ENCODE data around the gene DHRS4.

DHRS4 gene

GRCh38 chr14:23953464-23954278 is at the start of gene DHRS4:
TSS of gene DHRS4 (plus strand) at chr14:23953770. CDS start at chr14:23953789, 19 bp downstream.
- DNase-seq (ENCODE audit: low spot score), result peak; percentile 87
- in situ Hi-C loops (cut with MboI; ENCODE audit: low sequenced_read_pairs, unreplicated experiment), result no loop called here
- TF ChIP-seq CTCF (IDR thresholded peaks at IDR 0.05; ENCODE audit: borderline replicate concordance, control extremely low read depth, extremely low read depth, insufficient read depth, missing control alignments), result peak; percentile 91

GRCh38 chr14:23910101-23910875 is 43.3 kb upstream of the DHRS4 start:
- peak; percentile 66 for TF ChIP-seq CTCF (IDR thresholded peaks at IDR 0.05; ENCODE audit: borderline replicate concordance, control extremely low read depth, extremely low read depth, insufficient read depth, missing control alignments)
- peak; percentile 60 for DNase-seq (ENCODE audit: low spot score)
- in situ Hi-C loops (cut with MboI; ENCODE audit: low sequenced_read_pairs, unreplicated experiment), result no loop called here

- TF ChIP-seq CTCF (IDR thresholded peaks at IDR 0.05; ENCODE audit: borderline replicate concordance, control extremely low read depth, extremely low read depth, insufficient read depth, missing control alignments), result no peak
- DNase-seq (ENCODE audit: low spot score), result no peak
- in situ Hi-C loops (cut with MboI; ENCODE audit: low sequenced_read_pairs, unreplicated experiment), result no loop called here
Measured at GRCh38 chr14:23910876-23911210, 42.7 kb upstream of the DHRS4 start.

GRCh38 chr14:23915559-23915958 is 38.0 kb upstream of the DHRS4 start:
- no peak for TF ChIP-seq CTCF (IDR thresholded peaks at IDR 0.05; ENCODE audit: borderline replicate concordance, control extremely low read depth, extremely low read depth, insufficient read depth, missing control alignments)
- in situ Hi-C loops (cut with MboI; ENCODE audit: low sequenced_read_pairs, unreplicated experiment), result no loop called here
- DNase-seq (ENCODE audit: low spot score), result no peak

- in situ Hi-C loops (cut with MboI; ENCODE audit: low sequenced_read_pairs, unreplicated experiment), result no loop called here
- TF ChIP-seq CTCF (IDR thresholded peaks at IDR 0.05; ENCODE audit: borderline replicate concordance, control extremely low read depth, extremely low read depth, insufficient read depth, missing control alignments), result no peak
- no peak for DNase-seq (ENCODE audit: low spot score)
Measured at GRCh38 chr14:23916004-23916403, 37.6 kb upstream of the DHRS4 start.

GRCh38 chr14:23916446-23916845 is 37.1 kb upstream of the DHRS4 start:
- TF ChIP-seq CTCF (IDR thresholded peaks at IDR 0.05; ENCODE audit: borderline replicate concordance, control extremely low read depth, extremely low read depth, insufficient read depth, missing control alignments), result no peak
- in situ Hi-C loops (cut with MboI; ENCODE audit: low sequenced_read_pairs, unreplicated experiment), result no loop called here
- DNase-seq (ENCODE audit: low spot score), result no peak
